ENCODE measurements around the gene TARS2.
A peak's percentile ranks its signal among the peaks of the same experiment; 100 is the strongest.

The TARS2 gene

DNA sequence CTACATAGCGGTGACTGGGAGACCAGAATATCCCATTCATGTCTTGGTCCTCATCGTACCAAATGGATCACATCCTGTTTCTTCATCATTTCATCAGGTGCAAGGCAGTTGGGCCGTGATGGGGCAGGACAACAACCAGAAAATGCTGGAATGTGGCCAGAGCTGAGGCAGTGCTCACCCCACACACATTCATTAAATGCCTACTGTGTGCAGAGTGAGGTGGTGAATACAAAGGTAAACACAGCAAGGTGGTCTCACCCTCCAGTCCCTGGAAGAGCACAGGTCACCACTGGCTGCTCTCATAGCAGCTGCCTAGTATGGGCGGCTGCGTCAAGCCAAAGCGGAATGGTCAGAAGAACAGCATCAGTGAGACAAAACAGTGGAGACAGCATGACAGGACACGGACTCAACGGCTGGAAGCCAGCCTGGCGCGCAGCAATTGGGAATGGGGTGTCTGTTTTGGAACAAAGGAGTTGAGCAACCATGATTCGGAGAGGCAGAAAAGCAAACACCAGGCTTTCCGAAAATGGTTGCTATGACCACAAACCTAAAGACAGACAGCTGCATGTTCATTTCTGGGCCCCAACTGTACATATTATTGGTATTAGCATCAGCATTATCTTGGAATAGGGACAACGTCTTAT, 56.4 kb downstream of the TARS2 start:
- DNase-seq = no peak

GRCh38 chr1:150544204-150544603, 57.0 kb downstream of the TARS2 start:
- no peak for DNase-seq

DNA sequence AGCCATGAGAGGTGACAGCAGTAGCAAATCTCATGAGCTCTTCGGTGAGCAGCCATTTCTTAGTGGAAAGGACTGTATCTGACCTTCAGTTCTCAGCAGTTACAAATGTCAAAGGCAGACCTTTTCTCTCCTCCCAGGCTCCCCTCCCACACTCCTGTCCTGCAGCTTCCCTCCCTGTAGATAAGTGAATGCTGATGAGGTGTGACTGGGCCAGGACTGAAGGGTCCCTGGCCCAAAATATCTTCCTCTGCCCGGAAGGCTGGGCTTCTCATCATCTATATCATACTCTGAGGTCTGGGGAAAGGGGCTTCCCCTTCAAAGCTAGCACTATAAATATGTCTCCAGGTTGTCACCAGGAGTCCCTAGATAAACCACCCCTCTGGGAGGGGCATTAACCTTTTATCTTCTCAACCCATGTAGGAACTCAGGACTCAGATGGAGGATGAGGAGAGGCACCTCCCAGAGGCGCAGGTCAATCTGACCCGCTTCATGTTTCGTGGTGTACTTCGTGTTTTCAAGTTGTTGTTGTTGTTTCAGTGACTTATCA, 58.3 kb downstream of the TARS2 start:
- no peak for DNase-seq

DNA sequence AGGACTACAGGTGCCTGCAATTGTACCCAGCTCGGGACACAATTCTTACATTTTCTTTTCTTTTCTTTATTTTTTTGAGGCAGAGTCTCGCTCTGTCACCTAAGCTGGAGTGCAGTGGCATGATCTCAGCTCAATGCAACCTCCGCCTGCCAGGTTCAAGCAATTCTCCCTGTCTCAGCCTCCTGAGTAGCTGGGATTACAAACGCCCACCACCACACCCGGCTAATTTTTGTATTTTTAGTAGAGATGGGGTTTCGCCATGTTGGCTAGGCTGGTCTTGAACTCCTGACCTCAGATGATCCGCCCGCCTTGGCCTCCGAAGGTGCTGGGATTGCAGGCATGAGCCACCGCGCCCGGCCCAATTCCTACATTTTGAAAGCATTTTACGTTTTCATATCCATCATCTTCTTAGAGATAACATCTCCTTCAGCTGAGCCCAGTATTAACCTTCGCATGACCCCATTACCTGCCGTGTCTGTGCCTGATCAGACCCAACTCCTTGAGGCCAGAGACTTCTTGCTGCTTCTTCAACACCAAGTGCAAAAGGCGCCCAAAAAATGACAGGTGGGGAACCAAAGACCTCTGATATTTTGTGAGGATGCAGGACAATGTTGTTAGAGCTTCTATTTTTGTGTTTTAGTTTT, 59.2 kb downstream of the TARS2 start:
- DNase-seq = no peak

- DNase-seq = no peak
Observed at GRCh38 chr1:150548324-150548631, 61.1 kb downstream of the TARS2 start.

DNA sequence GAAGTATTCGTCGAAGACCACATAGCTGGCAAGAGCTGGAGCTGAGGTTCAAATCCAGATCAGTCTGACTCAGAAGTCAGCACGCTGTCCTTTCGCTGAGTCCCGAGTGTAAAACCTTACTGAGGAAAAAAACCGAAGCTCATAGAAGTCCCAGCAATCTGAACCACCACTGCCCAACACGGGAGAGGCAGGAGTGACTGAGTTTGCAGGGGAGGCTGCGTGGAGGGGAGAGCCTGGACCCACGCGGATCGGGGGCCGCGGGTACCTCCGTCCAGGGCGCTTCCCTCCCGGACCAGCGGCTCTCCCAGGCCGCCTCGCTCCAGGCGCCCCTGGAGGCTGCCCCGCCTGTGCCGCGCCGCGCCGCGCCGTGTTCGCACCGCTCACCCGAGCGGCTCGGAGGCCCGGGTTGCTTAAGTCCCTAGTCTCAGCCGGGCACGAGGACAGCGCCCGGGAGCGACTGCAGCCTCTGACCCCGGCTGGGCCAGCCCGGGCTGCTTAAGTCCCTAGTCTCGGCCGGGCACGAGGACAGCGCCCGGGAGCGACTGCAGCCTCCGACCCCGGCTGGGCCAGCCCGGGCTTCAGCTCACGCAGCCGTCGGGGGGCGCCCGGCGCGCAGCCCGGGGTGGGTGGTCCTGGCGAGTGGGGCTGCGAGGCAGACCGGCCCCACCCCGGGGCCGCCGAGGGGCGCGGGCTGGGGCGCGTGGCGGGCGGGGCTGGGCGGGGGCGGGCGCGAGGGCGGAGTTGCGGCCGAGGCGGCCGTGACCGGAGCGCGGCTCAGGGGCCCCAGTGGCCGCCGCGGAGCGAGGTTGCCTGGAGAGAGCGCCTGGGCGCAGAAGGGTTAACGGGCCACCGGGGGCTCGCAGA, 61.6 kb downstream of the TARS2 start, which contains the start of gene ADAMTSL4:
ADAMTSL4 (plus strand) TSS at position 777 of the 864 bp plus-strand sequence. CDS start 2,881 bp downstream, outside the sequence.
- DNase-seq = peak; percentile 88

- DNase-seq = no peak
Observed at GRCh38 chr1:150549496-150550221, 62.4 kb downstream of the TARS2 start.

DNA sequence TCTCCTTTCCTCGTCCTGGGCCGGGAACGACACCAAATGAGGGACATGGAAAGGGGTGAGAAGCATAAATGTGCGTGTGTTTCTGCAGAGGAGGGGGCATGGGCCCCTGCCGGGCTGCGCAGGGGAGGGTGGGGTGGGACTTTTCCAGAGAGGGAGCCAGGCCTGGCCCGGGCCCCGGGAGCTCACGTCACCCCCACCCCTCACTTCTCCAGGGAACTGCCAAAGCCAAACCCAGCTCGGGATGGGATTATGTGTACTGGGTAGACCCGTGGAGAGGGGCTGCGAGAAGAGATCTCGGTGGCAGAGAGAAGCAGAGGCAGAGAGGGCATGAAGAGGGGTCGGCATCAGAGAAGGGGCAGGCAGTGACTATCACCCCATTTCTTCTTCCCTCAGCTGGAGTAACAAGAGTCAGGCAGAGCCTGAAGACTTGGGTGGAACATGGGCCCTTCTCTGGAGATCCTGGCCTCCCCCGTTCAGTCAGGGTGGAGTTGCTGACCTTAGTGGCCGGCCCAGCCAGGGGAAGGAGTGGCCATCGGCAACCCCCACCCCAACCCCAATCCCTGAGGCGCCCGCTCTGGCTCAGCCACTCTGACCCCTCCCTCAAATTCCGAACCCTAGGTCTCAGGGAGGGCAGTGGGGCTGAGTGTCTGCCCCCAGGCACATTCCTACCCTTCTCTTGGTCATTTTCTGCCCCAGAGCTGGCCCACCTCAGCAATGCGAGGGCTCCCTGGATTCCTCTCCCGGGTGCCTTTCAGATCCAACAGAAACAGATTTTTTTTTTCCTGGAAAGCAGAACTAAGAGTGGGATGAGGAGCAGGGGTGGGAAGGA, 63.2 kb downstream of the TARS2 start:
- DNase-seq = no peak

DNA sequence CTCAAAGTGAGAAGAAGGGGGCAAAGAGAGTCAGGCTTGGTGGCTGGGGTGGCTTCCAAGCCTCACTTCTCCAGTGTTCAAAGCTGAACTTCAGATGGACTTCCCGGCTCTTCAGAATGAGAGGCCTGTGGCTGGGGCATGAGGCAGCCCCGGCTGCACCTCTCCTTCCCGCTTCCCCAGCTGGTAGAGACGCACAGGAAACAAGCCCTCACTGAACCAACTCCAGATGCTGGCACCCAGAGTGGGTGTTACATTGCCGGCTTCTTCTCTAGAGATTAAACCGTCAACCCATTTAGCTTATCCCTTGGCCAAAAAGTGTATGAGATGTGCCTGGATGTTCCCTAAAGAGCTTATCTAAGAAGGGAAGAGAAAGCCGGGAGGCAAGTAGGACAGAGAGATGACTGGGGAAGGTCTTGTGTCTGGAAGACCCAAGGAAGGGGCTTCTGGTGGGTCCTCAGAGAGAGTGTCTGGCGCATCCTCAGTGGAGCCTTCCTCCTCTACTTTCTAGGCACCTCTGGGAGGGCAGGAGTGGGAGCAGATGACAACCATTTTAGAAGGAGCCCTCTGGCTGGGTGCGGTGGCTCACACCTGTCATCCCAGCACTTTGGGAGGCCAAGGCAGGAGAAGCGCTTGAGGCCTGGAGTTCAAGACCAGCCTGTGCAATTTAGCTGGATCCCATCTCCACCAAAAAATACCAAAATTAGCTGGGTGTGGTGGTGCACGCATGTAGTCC, 64.0 kb downstream of the TARS2 start:
- DNase-seq = peak; percentile 39

GRCh38 chr1:150551784-150552127, 64.5 kb downstream of the TARS2 start:
- DNase-seq = no peak

DNA sequence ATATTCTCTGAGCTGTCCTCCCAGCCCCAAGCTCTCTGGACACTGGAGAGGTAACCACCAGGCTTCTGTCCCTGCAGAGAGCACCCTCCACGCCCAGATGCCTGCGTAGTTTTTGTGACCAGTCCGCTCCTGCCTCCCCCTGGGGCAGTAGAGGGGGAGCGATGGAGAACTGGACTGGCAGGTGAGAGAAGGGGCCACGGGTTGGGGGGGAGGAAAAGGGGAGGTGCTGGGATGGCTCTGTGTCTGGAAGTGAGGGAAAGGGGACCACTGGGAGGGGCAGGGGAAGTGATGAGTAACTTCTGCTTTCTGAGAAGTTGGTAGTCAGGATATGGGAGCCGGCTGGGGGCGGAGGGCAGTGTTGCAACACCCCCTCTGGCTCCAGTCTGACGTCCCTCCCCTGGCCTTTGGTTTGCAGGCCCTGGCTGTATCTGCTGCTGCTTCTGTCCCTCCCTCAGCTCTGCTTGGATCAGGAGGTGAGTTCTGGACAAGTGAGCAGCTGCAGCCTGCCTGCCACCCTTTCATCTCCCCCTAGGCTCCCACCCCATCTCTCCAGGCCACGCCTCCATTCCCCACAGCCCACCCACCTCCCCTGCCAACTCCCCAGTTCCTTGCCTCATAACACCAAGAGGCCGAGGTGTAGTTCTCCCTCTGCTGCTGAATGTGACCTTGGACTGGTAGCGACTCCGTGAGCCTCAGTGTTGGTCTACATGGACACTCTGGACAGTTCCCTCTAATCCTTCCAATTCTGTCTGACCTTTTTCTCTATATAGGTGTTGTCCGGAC, 65.1 kb downstream of the TARS2 start:
- DNase-seq = peak; percentile 15

- DNase-seq = no peak
Observed at GRCh38 chr1:150552911-150553289, 65.7 kb downstream of the TARS2 start.

GRCh38 chr1:150553392-150554085, 66.3 kb downstream of the TARS2 start:
- DNase-seq = no peak

- DNase-seq = no peak
Observed at GRCh38 chr1:150554086-150554452, 66.8 kb downstream of the TARS2 start.

- DNase-seq = no peak
Observed at GRCh38 chr1:150555198-150555970, 68.2 kb downstream of the TARS2 start.

GRCh38 chr1:150555971-150556865, 69.0 kb downstream of the TARS2 start:
- DNase-seq = no peak

GRCh38 chr1:150557065-150557600, 69.9 kb downstream of the TARS2 start:
- no peak for DNase-seq

Data from DMS53 (cell line).